GM21723 (cell line): Measurements from ENCODE around the gene ERO1A.

Source experiments
- ATAC-seq: cut with Tn5 transposase; IDR thresholded peaks from one replicate; pipeline ENCODE4 v1.9.1; 2021; ENCODE audit warnings: mild to moderate bottlenecking, moderate library complexity; ENCODE audit not compliant: unreplicated experiment

The ERO1A gene

GRCh38 chr14:52700701-52701172 lies 5.4 kb upstream of the ERO1A start:
- no peak for ATAC-seq

- peak; percentile 57 for ATAC-seq
Observed at GRCh38 chr14:52694761-52695480, 437 bp downstream of the ERO1A start.

DNA sequence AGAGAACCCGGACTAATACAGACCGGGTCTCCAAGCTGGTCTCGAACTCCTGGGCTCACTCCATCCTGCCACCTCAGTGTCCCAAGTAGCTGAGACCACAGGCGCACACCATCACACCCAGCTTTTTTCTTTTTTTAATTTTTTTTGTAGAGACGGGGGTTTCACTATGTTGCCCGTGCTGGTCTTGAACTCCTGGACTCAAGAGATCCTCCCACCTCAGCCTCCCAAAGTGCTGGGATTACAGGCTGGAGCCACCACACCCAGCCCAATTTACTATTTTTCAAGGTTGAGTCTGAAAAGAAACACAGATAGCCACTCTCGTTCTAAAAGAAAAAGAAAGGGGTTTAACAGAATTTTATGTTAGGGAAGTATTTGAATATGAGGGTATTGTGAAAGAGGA lies 1.8 kb downstream of the ERO1A start:
- ATAC-seq = no peak

DNA sequence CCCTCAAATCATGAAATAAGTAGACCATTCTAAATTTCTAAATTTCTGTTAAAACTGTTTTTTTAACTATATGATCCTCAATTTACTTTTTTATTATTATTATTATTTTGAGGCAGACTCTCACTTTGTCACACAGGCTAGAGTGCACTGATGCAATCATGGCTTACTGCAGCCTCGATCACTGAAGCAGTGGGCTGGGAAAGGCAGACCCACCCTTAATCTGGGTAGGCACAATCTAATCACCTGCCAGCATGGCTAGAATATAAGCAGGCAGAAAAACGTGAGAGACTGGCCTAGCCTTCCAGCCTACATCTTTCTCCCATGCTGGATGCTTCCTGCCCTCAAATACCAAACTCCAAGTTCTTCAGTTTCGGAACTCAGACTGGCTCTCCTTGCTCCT lies 2.3 kb downstream of the ERO1A start:
- no peak for ATAC-seq

DNA sequence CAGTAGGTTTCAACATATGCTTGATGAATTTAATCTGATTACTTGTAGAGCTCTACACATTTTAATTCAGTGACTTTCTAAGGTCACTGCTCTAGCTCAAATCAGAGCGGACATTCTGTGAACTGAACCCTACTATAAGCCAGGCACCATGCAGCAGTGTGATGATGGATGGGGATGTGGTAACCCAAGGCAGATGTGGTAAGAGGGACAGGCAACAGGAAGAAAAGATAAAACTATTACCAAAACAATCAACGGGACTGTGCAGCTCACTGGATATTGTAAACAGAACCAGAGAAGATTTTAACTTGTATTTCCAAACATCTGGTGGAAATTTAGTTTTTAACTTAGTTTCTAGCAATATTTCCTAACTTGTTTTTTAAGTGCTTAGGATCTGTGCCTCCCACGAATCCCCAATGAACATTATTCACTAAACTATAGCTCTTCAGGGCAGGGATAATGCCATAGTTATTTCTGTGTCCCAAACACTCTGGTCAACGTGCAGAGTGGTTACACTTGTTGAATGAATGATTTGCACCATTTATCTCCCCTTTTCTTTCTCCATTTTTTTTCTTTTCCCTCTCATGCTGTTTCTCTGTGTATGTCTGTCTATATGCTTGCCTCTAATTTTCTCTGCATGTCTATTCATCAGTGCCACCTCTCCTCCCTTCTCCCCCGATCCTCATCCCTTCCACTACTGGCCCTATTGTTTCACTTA lies 3.0 kb downstream of the ERO1A start:
- ATAC-seq = no peak

DNA sequence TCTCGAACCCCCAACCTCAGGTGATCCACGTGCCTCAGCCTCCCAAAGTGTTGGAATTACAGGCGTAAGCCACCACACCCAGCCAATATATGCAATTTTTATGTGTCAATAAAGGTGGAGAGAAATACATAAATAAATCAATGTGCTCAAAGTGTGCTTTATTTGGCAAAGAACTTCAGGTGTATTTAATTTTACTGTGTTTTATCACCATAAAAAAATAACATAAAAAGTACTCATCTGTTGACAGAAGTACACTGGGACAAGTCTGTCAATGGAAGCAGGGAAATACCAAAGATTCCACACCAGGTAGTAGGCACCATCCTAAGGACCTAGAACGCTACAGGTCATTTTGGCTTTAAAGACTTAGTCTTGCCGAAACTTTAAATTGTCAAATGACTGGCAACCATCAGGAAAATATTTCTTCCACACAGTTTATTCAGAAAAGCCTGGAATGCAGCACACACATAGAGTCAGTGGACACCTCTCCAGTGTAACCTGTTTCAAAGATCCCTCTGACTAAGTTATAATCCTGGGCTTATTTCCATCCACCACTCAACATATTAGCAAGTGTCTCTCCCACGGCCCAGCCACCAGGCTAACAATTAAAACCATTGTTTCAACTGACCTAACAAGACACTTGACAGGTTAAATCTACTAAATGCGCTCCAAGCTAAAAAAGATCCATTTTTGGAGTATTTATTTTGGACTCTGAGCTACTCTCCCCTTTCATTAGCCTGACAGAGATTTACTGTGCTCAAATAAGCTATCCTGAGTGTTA lies 4.2 kb downstream of the ERO1A start:
- no peak for ATAC-seq

- ATAC-seq = no peak
Observed at GRCh38 chr14:52686176-52686575, 9.2 kb downstream of the ERO1A start.

DNA sequence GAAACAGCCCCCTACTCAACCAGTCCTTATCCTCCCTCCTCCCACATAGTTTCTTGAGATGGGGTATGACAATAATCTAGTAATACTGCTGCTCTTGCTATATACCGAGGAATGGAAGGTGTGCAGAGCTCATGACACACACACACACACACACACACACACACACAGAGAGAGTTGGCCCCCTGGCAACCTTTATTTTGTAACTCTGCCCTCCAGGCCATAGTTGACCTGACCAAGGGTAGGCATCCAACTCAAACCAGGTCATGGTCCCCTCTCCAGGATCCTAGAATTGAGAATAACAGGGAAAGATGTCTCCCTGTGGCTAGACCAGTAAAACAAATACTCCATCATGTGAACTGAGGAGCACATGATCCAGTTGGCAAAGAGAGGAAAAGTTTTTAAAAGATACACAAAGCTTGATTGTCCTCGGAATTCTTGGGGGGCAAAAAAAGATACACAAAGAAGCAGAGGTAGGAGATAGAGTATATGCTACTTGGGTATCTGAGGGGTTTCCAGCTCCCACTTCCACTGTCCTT lies 11.3 kb downstream of the ERO1A start:
- ATAC-seq = no peak

DNA sequence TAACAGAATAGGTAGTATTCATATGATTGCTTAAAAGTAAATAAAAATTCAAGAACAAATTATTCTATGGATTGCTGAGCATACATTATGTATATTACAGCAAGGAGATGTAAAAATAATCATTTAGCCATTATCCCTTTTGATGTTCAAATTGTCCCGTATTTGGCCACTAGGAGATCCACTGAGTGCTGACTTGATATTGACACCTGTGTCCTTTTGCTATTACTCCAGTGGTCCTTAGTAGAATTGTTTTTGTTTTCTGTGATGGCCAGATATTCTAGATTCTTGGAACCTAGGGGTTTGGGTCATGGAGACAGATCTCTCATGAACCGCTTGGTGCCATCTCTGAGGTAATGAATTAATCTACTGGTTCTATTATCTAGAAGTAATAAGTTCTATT lies 16.8 kb downstream of the ERO1A start:
- ATAC-seq = no peak

GRCh38 chr14:52663850-52664249 lies 31.5 kb downstream of the ERO1A start:
- ATAC-seq = no peak

- ATAC-seq = no peak
Observed at GRCh38 chr14:52661314-52661713, 34.0 kb downstream of the ERO1A start.

GRCh38 chr14:52660832-52661231 lies 34.5 kb downstream of the ERO1A start:
- no peak for ATAC-seq

DNA sequence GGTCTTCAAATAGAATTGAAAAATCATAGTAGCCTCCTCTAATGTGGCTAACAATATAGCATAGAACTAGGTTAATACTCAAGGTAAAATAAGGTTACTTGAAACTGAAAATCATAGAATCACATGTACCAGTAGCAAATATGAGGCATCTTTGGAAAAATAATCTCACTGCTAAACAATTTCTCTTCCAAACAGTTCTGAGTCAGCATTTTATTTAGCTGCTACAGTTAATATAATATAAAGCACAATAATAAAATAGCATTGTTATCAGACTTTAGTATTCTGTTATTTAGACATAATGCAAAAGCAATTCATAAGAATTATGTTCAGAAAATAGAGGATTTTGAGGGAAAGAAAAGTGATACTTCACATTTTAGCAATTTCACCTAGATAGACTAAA lies 35.0 kb downstream of the ERO1A start:
- ATAC-seq = no peak

DNA sequence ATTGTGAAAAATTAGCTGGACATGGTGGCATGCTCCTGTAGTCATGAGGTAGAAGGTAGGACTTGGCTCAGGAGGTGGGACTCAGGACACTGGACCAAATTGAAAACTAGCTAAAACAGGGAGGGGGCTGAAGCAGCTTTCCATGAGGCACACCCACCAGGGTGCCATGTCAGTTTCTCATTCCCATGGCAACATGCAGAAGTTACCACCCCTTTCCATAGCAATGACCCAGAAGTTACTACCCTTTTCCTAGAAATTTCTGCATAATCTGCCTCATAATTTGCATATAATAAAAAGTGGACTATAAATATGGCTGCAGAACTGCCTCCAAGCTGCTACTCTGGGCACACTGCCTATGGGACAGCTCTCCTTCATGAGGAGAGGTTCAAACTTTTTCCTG lies 38.5 kb downstream of the ERO1A start:
- ATAC-seq = no peak

GRCh38 chr14:52650774-52651173 lies 44.6 kb downstream of the ERO1A start:
- ATAC-seq = no peak

DNA sequence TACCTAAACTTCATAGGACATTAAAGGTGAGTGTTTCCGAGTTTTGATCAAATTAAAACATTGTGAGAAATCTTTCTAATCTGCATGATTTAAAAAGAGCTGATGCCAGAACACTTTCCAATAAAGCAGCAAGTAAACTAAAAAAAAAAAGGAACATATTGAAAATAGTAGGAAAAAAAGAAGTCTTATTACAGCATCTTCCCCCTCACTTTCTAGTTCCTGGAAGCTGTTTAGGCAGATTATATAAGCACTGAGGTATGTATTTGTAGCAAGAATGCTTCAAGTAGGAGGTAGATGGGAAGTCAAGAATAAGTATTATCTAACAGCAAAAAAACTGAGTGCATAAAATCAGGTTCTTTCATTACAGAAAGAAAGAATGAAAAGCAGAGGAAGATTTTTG lies 45.8 kb downstream of the ERO1A start:
- no peak for ATAC-seq

GRCh38 chr14:52641745-52642144 lies 53.6 kb downstream of the ERO1A start:
- no peak for ATAC-seq

GRCh38 chr14:52640137-52640536 lies 55.2 kb downstream of the ERO1A start:
- no peak for ATAC-seq

DNA sequence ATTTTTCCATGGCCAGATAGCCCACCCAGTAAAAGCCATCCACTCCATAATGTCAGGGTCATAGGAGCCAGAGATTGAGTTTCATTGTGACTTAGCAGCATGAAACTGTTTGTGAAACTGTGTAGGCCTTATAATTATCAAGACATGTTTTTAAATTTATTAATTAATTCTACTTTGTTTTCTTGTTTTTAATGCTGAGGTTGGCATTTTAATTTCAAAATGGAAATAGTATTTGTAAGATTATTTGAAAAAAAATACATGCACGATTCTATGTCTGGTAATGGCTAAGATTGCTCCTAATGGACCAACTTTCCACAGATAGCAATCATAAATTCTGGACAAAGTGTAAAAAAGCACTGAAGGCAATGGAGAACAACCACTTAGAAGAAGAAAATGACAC lies 75.7 kb downstream of the ERO1A start:
- ATAC-seq = no peak

- ATAC-seq = no peak
Observed at GRCh38 chr14:52618602-52619001, 76.8 kb downstream of the ERO1A start.

GRCh38 chr14:52610187-52610586 lies 85.2 kb downstream of the ERO1A start:
- no peak for ATAC-seq
